B cell (primary cell): ENCODE results near the gene RBM19.
"Not testable (repeated sequence)": the region's sequence is repeated elsewhere in the genome, so short reads cannot be mapped to it uniquely, and the experiment has no call there.

Experiments
- CTCF ChIP-seq: fragments of 200-600 bp; IDR thresholded peaks from one replicate; pipeline ENCODE4 v1.8.0; 2022; ENCODE audit warnings: antibody characterized with exemption, mild to moderate bottlenecking
- EZH2 ChIP-seq: IDR thresholded peaks from 2 replicates; pipeline ENCODE4 v1.6.1; 2012; ENCODE audit warnings: borderline replicate concordance, low read depth, mild to moderate bottlenecking, moderate library complexity, low read length; ENCODE audit not compliant: insufficient read depth, poor library complexity, severe bottlenecking

- not testable (repeated sequence) for TF ChIP-seq CTCF, EZH2
Measured at GRCh38 chr12:113809462-113810220, 156.5 kb downstream of the RBM19 start.
